IMR-90 (cell line): ENCODE data around the gene FBXL13.

Experiments used
- MXI1 ChIP-seq: IDR thresholded peaks from 2 replicates; pipeline ENCODE4 v1.6.1; 2012; ENCODE audit warnings: low read depth, mild to moderate bottlenecking, low read length, moderate library complexity, borderline replicate concordance
- POLR2A ChIP-seq: IDR thresholded peaks from 2 replicates; pipeline ENCODE4 v1.6.1; 2012; ENCODE audit warnings: mild to moderate bottlenecking, low read depth, low read length
- RAD21 ChIP-seq: IDR thresholded peaks from 2 replicates; pipeline ENCODE4 v1.6.1; 2012; ENCODE audit warnings: low read length, improper control_type of control experiment
- SMC3 ChIP-seq: fragments of 150-350 bp; IDR thresholded peaks from 2 replicates; pipeline ENCODE4 v1.6.1; 2016; ENCODE audit warnings: low read depth, mild to moderate bottlenecking, antibody characterized with exemption, low read length, moderate library complexity
- TF ChIP-seq, protein P1 (sequence below): conservative IDR thresholded peaks from 2 replicates; pipeline ENCODE4 v1.5.1; 2012; ENCODE audit warnings: mild to moderate bottlenecking, low read depth, low read length, improper control_type of control experiment

DNA sequence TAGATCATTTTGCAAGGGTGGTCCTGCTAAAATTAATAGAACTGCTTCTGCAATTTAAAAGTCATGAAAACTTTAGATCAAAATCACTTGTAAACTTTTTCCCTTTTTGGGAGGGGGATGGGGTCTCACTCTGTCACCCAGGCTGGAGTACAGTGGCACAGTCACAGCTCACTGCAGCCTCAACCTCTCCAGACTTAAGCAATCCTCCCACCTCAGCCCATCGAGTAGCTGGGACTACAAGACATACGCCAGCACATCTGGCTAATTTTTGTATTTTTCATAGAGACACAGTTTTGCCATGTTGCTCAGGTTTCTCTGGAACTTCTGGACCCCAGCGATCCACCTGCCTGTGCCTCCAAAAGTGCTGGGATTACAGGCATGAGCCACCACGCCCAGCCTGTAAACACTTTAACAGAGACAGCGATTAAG lies 82.1 kb downstream of the FBXL13 start:
- TF ChIP-seq, protein P1, sequence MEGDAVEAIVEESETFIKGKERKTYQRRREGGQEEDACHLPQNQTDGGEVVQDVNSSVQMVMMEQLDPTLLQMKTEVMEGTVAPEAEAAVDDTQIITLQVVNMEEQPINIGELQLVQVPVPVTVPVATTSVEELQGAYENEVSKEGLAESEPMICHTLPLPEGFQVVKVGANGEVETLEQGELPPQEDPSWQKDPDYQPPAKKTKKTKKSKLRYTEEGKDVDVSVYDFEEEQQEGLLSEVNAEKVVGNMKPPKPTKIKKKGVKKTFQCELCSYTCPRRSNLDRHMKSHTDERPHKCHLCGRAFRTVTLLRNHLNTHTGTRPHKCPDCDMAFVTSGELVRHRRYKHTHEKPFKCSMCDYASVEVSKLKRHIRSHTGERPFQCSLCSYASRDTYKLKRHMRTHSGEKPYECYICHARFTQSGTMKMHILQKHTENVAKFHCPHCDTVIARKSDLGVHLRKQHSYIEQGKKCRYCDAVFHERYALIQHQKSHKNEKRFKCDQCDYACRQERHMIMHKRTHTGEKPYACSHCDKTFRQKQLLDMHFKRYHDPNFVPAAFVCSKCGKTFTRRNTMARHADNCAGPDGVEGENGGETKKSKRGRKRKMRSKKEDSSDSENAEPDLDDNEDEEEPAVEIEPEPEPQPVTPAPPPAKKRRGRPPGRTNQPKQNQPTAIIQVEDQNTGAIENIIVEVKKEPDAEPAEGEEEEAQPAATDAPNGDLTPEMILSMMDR: no peak
- no peak for TF ChIP-seq SMC3
- TF ChIP-seq POLR2A: no peak
- no peak for TF ChIP-seq MXI1
- TF ChIP-seq RAD21: no peak
